Erythroblast (primary cell): ENCODE results near the gene ACER2.

Source experiments
- GATA1 ChIP-seq: IDR thresholded peaks from 2 replicates; pipeline ENCODE4 v1.6.1; 2011; ENCODE audit warnings: low read depth, mild to moderate bottlenecking, control low read depth, low read length, moderate library complexity
- POLR2A ChIP-seq: IDR thresholded peaks from 2 replicates; pipeline ENCODE4 v1.6.1; 2011; ENCODE audit warnings: mild to moderate bottlenecking, low read length

DNA sequence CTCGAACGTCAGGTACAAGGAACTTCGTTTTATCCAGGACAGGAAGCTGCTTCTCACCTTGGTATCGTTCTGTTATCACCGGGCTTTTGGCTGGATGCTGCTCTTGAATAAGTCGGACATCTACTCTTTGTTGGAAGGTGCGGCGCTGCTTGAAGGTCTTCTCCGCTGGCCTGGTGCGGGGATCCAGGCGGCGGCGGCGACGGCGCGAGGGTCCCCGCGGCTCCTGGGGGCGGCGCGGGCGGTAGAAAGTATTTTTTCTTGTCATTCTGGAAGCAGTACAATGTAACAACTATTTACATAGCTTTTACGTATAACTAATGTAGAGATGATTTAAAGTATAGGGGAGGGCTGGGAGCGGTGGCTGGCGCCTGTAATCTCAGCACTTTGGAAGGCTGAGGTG, 52.3 kb downstream of the ACER2 start:
- TF ChIP-seq POLR2A (no peak), GATA1 (no peak)
